ENCODE data around the gene C20orf144.

DNA sequence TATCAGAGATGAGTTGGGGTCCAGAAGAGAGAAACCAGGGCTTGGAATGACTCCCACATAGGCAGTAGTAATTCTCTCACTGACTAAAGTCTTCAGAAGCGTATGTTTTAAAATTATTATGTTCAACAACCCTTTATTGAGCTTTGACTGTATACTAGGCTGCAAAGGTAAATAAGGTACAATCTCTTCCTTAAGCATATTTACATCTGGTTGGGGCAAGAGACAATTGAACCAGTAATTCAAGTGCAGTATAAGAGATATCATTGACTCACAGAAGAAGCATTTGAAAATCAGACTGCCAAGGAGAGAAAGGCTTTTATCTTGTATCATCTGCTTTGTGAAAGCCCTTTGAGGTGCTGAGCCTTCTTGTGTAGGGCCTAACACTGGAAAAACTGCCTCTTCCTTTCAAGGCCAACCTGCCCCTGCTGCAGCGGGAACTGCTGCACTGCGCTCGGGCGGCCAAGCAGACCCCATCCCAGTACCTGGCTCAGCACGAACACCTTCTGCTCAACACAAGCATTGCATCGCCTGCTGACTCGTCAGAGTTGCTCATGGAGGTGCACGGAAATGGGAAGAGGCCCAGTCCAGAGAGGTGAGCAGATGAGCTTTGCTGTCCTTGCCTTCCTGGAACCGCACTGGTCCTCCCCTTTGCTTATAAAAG lies 39.3 kb upstream of the C20orf144 start:
- TF ChIP-seq POLR2A (IDR thresholded peaks at IDR 0.05): no peak
- TF ChIP-seq, protein P1, sequence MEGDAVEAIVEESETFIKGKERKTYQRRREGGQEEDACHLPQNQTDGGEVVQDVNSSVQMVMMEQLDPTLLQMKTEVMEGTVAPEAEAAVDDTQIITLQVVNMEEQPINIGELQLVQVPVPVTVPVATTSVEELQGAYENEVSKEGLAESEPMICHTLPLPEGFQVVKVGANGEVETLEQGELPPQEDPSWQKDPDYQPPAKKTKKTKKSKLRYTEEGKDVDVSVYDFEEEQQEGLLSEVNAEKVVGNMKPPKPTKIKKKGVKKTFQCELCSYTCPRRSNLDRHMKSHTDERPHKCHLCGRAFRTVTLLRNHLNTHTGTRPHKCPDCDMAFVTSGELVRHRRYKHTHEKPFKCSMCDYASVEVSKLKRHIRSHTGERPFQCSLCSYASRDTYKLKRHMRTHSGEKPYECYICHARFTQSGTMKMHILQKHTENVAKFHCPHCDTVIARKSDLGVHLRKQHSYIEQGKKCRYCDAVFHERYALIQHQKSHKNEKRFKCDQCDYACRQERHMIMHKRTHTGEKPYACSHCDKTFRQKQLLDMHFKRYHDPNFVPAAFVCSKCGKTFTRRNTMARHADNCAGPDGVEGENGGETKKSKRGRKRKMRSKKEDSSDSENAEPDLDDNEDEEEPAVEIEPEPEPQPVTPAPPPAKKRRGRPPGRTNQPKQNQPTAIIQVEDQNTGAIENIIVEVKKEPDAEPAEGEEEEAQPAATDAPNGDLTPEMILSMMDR (IDR thresholded peaks at IDR 0.05): no peak
- TF ChIP-seq EP300 (IDR thresholded peaks at IDR 0.05): no peak
